AG04450 (cell line): ENCODE measurements around the gene RPN1. TPM values are rescaled to one million over a fixed set of nuclear protein-coding genes. Genes with fewer than 3 reads are reported as not detected.
A peak's percentile ranks its signal among the peaks of the same experiment; 100 is the strongest.

Source experiments
- CTCF ChIA-PET: fragments of 300-600, 350-600 bp; formaldehyde crosslinking; extraction: SDS; loops from one replicate; lab custom pipeline; 2022; ENCODE audit warnings: antibody characterized with exemption, inconsistent platforms; lab: Charles Lee
- POLR2A ChIA-PET: fragments of 350-600 bp; formaldehyde crosslinking; extraction: SDS; loops from one replicate; lab custom pipeline; 2021; ENCODE audit warnings: antibody characterized with exemption, inconsistent platforms; lab: Yijun Ruan, JAX
- DNase-seq: peaks from one replicate; pipeline ENCODE4 v3.0.0-alpha.2; 2011; ENCODE audit warnings: low read depth, low spot score
- H3K27ac ChIP-seq: one replicate; pipeline ENCODE4 v1.5.1; 2012; ENCODE audit warnings: low read depth, low read length, control low read depth
- H3K27me3 ChIP-seq: one replicate; pipeline ENCODE4 v1.6.0; 2012; ENCODE audit warnings: low read length; ENCODE audit not compliant: control insufficient read depth, insufficient read depth
- H3K4me3 ChIP-seq: 2 replicates; pipeline ENCODE4 v1.5.1; 2011; ENCODE audit warnings: mild to moderate bottlenecking, low read depth, low read length, control low read depth
- H3K9me3 ChIP-seq: 2 replicates; pipeline ENCODE4 v1.5.1; 2012; ENCODE audit warnings: low read length; ENCODE audit not compliant: control insufficient read depth, insufficient read depth
- CTCF ChIP-seq: IDR thresholded peaks from 2 replicates; pipeline ENCODE4 v1.5.1; 2011; ENCODE audit warnings: low read depth, low read length, control low read depth, inconsistent platforms
- polyA plus RNA-seq: library from polyadenylated mRNA; depleted of rRNA; stranded (reverse); fragments of >200 nt; gene quantifications from 2 replicates; pipeline ENCODE4 v1.2.3, GENCODE V29; 2011

RPN1 gene
- polyA plus RNA-seq, 1 experiment, result 458 TPM

GRCh38 chr3:128648940-128649663 lies 1.5 kb downstream of the RPN1 start:
- no peak overlapping the region for H3K27ac ChIP-seq
- no peaks in the 10 kb centered on the region for H3K27me3 ChIP-seq
- TF ChIP-seq CTCF, result no peak
- H3K9me3 ChIP-seq, result peaks cover 6% of the 10 kb centered on the region; the same call in 1 of the 2 replicates
- CTCF ChIA-PET, result interaction anchor here (0.6 to 2.9 kb wide), 5 partner anchors 31 to 197 kb away, joined by 3 to 13 read pairs (median 4); no protein-coding TSS in a partner anchor
- no peak for DNase-seq
- POLR2A ChIA-PET, result interaction anchor here (1.8 kb wide), 1 partner anchor 31 kb away, joined by 5 read pairs; no protein-coding TSS in a partner anchor
- H3K4me3 ChIP-seq, result peak overlapping the region; percentile 100

- POLR2A ChIA-PET, result interaction anchor here (1.8 kb wide), 1 partner anchor 32 kb away, joined by 5 read pairs; no protein-coding TSS in a partner anchor
- DNase-seq, result no peak
- no peak overlapping the region for H3K27ac ChIP-seq
- H3K9me3 ChIP-seq, result peaks cover 6% of the 10 kb centered on the region; the same call in 1 of the 2 replicates
- no peak for TF ChIP-seq CTCF
- CTCF ChIA-PET, result interaction anchor here (1.1 to 2.9 kb wide), 2 partner anchors 32 to 40 kb away, joined by 6 to 13 read pairs; no protein-coding TSS in a partner anchor
- peak overlapping the region; percentile 100 for H3K4me3 ChIP-seq
- no peaks in the 10 kb centered on the region for H3K27me3 ChIP-seq
Measured at GRCh38 chr3:128648402-128648801, 2.2 kb downstream of the RPN1 start.

GRCh38 chr3:128647307-128647706 lies 3.3 kb downstream of the RPN1 start:
- H3K9me3 ChIP-seq, result peaks cover 6% of the 10 kb centered on the region; the same call in 1 of the 2 replicates
- H3K27me3 ChIP-seq, result no peaks in the 10 kb centered on the region
- no peak overlapping the region for H3K4me3 ChIP-seq
- TF ChIP-seq CTCF, result no peak
- DNase-seq, result no peak
- ChIA-PET POLR2A (interaction anchor here (0.6 to 0.7 kb wide), 2 partner anchors 30 to 243 kb away, joined by 3 to 12 read pairs; no protein-coding TSS in a partner anchor), CTCF (interaction anchor here (0.9 to 1.3 kb wide), 3 partner anchors 30 to 203 kb away, joined by 3 to 7 read pairs (median 4); no protein-coding TSS in a partner anchor)
- no peak overlapping the region for H3K27ac ChIP-seq

GRCh38 chr3:128634075-128634611 lies 16.5 kb downstream of the RPN1 start:
- Histone ChIP-seq H3K9me3 (no peaks in the 10 kb centered on the region), H3K4me3 (no peak overlapping the region), H3K27me3 (no peaks in the 10 kb centered on the region), H3K27ac (no peak overlapping the region)
- no peak for TF ChIP-seq CTCF
- CTCF ChIA-PET, result no interaction called here
- no peak for DNase-seq
- POLR2A ChIA-PET, result no interaction called here
